B cell (primary cell): ENCODE results near the gene AIRE.

ENCODE experiments used
- EZH2 ChIP-seq: IDR thresholded peaks from 2 replicates; pipeline ENCODE4 v1.6.1; 2012; ENCODE audit warnings: borderline replicate concordance, low read depth, mild to moderate bottlenecking, moderate library complexity, low read length; ENCODE audit not compliant: insufficient read depth, poor library complexity, severe bottlenecking
- TF ChIP-seq, protein P1 (sequence below): fragments of 200-600 bp; IDR thresholded peaks from one replicate; pipeline ENCODE4 v1.8.0; 2022; ENCODE audit warnings: antibody characterized with exemption, mild to moderate bottlenecking

- TF ChIP-seq, protein P1, sequence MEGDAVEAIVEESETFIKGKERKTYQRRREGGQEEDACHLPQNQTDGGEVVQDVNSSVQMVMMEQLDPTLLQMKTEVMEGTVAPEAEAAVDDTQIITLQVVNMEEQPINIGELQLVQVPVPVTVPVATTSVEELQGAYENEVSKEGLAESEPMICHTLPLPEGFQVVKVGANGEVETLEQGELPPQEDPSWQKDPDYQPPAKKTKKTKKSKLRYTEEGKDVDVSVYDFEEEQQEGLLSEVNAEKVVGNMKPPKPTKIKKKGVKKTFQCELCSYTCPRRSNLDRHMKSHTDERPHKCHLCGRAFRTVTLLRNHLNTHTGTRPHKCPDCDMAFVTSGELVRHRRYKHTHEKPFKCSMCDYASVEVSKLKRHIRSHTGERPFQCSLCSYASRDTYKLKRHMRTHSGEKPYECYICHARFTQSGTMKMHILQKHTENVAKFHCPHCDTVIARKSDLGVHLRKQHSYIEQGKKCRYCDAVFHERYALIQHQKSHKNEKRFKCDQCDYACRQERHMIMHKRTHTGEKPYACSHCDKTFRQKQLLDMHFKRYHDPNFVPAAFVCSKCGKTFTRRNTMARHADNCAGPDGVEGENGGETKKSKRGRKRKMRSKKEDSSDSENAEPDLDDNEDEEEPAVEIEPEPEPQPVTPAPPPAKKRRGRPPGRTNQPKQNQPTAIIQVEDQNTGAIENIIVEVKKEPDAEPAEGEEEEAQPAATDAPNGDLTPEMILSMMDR, result no peak
- TF ChIP-seq EZH2, result no peak
Observed at GRCh38 chr21:44260066-44260465, 25.6 kb upstream of the AIRE start.
